IMR-90 (cell line): ENCODE results near the gene TGFBR1. TPM values are rescaled to one million over a fixed set of nuclear protein-coding genes. Genes with fewer than 3 reads are reported as not detected.

Experiments used
- ATAC-seq: fragments of 200-7000 bp; cut with Tn5 transposase; 2 replicates; pipeline ENCODE4 v1.9.1; 2020; ENCODE audit warnings: low read depth, mild to moderate bottlenecking, moderate library complexity
- BruUV-seq: library from RNA; stranded (reverse); fragments of 400-500 nt; replicated peaks from 2 replicates; lab custom pipeline; 2021; lab: Mats Ljungman, UMichigan
- CTCF ChIA-PET: fragments of 300-600 bp; formaldehyde crosslinking; extraction: SDS; loops from one replicate; lab custom pipeline; 2021; ENCODE audit warnings: antibody characterized with exemption; lab: Yijun Ruan, JAX
- POLR2A ChIA-PET: fragments of 300-600 bp; sonication (Branson Sonifier 250); formaldehyde crosslinking; loops from one replicate; lab custom pipeline; 2022; ENCODE audit warnings: antibody characterized with exemption; ENCODE audit not compliant: unreplicated experiment; lab: Charles Lee
- DNase-seq: peaks from one replicate; pipeline ENCODE4 v3.0.0; 2013
- H2AFZ ChIP-seq: replicated peaks from 2 replicates; pipeline ENCODE3; 2013; ENCODE audit warnings: low read length, mild to moderate bottlenecking; ENCODE audit not compliant: poor library complexity
- H2AK5ac ChIP-seq: 2 replicates; pipeline ENCODE4 v1.6.1; 2013; ENCODE audit warnings: low read depth, low read length, inconsistent platforms
- H2AK9ac ChIP-seq: replicated peaks from 2 replicates; pipeline ENCODE3; 2013; ENCODE audit warnings: mild to moderate bottlenecking, low read depth, low read length, moderate library complexity; ENCODE audit not compliant: poor library complexity
- H2BK120ac ChIP-seq: 2 replicates; pipeline ENCODE4 v1.6.1; 2013; ENCODE audit warnings: low read depth, low read length, inconsistent platforms
- H2BK15ac ChIP-seq: 3 replicates; pipeline ENCODE4 v1.6.1; 2013; ENCODE audit warnings: low read depth, low read length, inconsistent platforms
- H2BK20ac ChIP-seq: 2 replicates; pipeline ENCODE4 v1.6.1; 2013; ENCODE audit warnings: low read depth, mild to moderate bottlenecking, inconsistent platforms, low read length, moderate library complexity
- H2BK5ac ChIP-seq: 2 replicates; pipeline ENCODE4 v1.6.1; 2013; ENCODE audit warnings: mild to moderate bottlenecking, low read depth, low read length, inconsistent platforms; ENCODE audit not compliant: poor library complexity, severe bottlenecking
- H3K14ac ChIP-seq: replicated peaks from 2 replicates; pipeline ENCODE4 v1.6.1; 2013; ENCODE audit warnings: low read depth, low read length, inconsistent platforms
- H3K18ac ChIP-seq: 2 replicates; pipeline ENCODE4 v1.6.1; 2013; ENCODE audit warnings: low read depth, low read length, control low read depth
- H3K23ac ChIP-seq: 2 replicates; pipeline ENCODE4 v1.6.1; 2013; ENCODE audit warnings: low read depth, low read length, inconsistent platforms
- H3K27ac ChIP-seq: 2 replicates; pipeline ENCODE4 v1.5.1; 2013; ENCODE audit warnings: mild to moderate bottlenecking, control low read depth, low read length; ENCODE audit not compliant: insufficient read depth
- H3K27me3 ChIP-seq: 2 replicates; pipeline ENCODE4 v1.6.1; 2013; ENCODE audit warnings: low read length; ENCODE audit not compliant: control insufficient read depth, insufficient read depth
- H3K36me3 ChIP-seq: 2 replicates; pipeline ENCODE4 v1.6.1; 2013; ENCODE audit warnings: low read length, mixed read lengths; ENCODE audit not compliant: control insufficient read depth, insufficient read depth
- H3K4ac ChIP-seq: 2 replicates; pipeline ENCODE4 v1.6.1; 2013; ENCODE audit warnings: low read depth, low read length, inconsistent platforms
- H3K4me1 ChIP-seq: 2 replicates; pipeline ENCODE4 v1.6.1; 2013; ENCODE audit warnings: low read length, mixed read lengths; ENCODE audit not compliant: control insufficient read depth, insufficient read depth
- H3K4me2 ChIP-seq: 2 replicates; pipeline ENCODE4 v1.6.1; 2013; ENCODE audit warnings: low read depth, mild to moderate bottlenecking, control low read depth, low read length, moderate library complexity
- H3K4me3 ChIP-seq: 2 replicates; pipeline ENCODE4 v1.5.1; 2013; ENCODE audit warnings: low read depth, mild to moderate bottlenecking, control low read depth, low read length, moderate library complexity; ENCODE audit not compliant: insufficient read depth
- H3K56ac ChIP-seq: 2 replicates; pipeline ENCODE4 v1.6.1; 2013; ENCODE audit warnings: low read length, inconsistent platforms; ENCODE audit not compliant: insufficient read depth; ENCODE audit errors: extremely low read depth
- H3K79me1 ChIP-seq, 2 experiments: 2 replicates each; pipeline ENCODE4 v1.6.1; 2013; ENCODE audit warnings: low read length in 2 of 2, inconsistent platforms in 1 of 2, low read depth in 1 of 2
- H3K9ac ChIP-seq: 2 replicates; pipeline ENCODE4 v1.6.1; 2013; ENCODE audit warnings: low read depth, low read length, control low read depth
- H3K9me1 ChIP-seq: 2 replicates; pipeline ENCODE4 v1.6.1; 2013; ENCODE audit warnings: low read length, inconsistent platforms; ENCODE audit not compliant: insufficient read depth
- H3K9me3 ChIP-seq: 2 replicates; pipeline ENCODE4 v1.6.1; 2013; ENCODE audit warnings: low read length; ENCODE audit not compliant: control insufficient read depth, insufficient read depth
- H4K20me1 ChIP-seq: 2 replicates; pipeline ENCODE4 v1.6.1; 2013; ENCODE audit warnings: low read length, inconsistent platforms; ENCODE audit not compliant: insufficient read depth
- H4K5ac ChIP-seq: 2 replicates; pipeline ENCODE4 v1.6.1; 2013; ENCODE audit warnings: mild to moderate bottlenecking, low read depth, low read length, control low read depth
- H4K8ac ChIP-seq, 2 experiments: 2 replicates each; pipeline ENCODE4 v1.6.1; 2013; ENCODE audit warnings: low read depth in 2 of 2, low read length in 2 of 2, control low read depth in 1 of 2, inconsistent platforms in 1 of 2
- H4K91ac ChIP-seq: 2 replicates; pipeline ENCODE4 v1.6.1; 2013; ENCODE audit warnings: low read depth, low read length, inconsistent platforms; ENCODE audit not compliant: insufficient read depth
- MAZ ChIP-seq: IDR thresholded peaks from 2 replicates; pipeline ENCODE4 v1.6.1; 2012; ENCODE audit warnings: low read depth, mild to moderate bottlenecking, low read length, improper control_type of control experiment, moderate library complexity, borderline replicate concordance
- WGBS, 2 experiments: methylation state at CpG; one replicate each; pipeline versions ENCODE4 v1.1.5 to v1.1.7; 2013; ENCODE audit warnings: missing lambda C conversion rate in 2 of 2; ENCODE audit not compliant: insufficient read length in 1 of 2; ENCODE audit errors: extremely low coverage in 2 of 2; 5-methylcytosine and 5-hydroxymethylcytosine counted together
- dilution Hi-C: fragments of 300-500 bp; cut with HindIII; formaldehyde crosslinking; loops from one replicate; pipeline ENCODE4 v1.14.3; 2018; ENCODE audit warnings: low sequenced_read_pairs; ENCODE audit not compliant: unreplicated experiment
- in situ Hi-C: fragments of 300-500 bp; cut with MboI; formaldehyde crosslinking; loops from 3 replicates; pipeline ENCODE4 v1.14.3; 2019; ENCODE audit warnings: low sequenced_read_pairs, inconsistent platforms, mixed read lengths
- intact Hi-C: fragments of 100-400 bp; cut with micrococcal nuclease; formaldehyde crosslinking; loops from 2 replicates; pipeline ENCODE4 v1.10.0; 2022
- polyA plus RNA-seq, 3 experiments: library from polyadenylated mRNA; depleted of rRNA; stranded (reverse); fragments of >200 nt; gene quantifications; 2 replicates each; pipeline ENCODE4 v1.2.3, GENCODE V29; 2012; ENCODE audit warnings: low replicate concordance in 1 of 3
- total RNA-seq: library from RNA; depleted of rRNA; stranded (reverse); fragments of >200 nt; gene quantifications from 2 replicates; pipeline ENCODE4 v1.2.3, GENCODE V29; 2012
- TF ChIP-seq, protein P1 (sequence below): fragments of 150-350 bp; IDR thresholded peaks from 2 replicates; pipeline ENCODE4 v1.6.1; 2017; ENCODE audit warnings: mild to moderate bottlenecking, antibody characterized with exemption, low read length, low read depth

TGFBR1 gene
- total and polyA plus RNA-seq, 2 of the 4 experiments (the other 2 are of a cell fraction): 15.1 to 75.3 TPM

DNA sequence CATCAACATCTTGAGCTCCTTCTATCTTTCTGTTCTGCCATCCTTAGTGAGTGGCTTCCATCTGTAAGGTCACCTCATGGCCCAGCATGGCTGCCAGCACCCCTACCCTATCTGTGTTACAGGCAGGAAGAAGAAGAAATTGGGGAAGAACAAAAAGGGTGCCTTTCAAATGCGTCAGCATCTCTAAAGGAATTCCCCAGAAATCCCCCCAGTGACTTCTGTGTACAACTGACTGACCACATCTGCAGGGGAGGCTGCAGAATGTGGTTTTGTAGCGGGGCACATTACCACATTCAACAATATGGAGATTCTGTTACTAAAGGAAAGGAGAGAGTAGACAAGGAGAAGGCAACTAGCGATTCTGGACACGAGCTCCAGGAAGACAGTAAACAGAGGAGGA, 76.7 kb downstream of the TGFBR1 start:
- no peak overlapping the region for H3K56ac ChIP-seq
- H3K79me1 ChIP-seq: no peaks in the 10 kb centered on the region
- no peak overlapping the region for H3K4me2 ChIP-seq
- peak overlapping the region in 1 of 2 experiments; percentile 53; a peak in 1 of 4 replicates for H4K8ac ChIP-seq
- no peaks in the 10 kb centered on the region for H3K27me3 ChIP-seq
- no peak overlapping the region for H4K5ac ChIP-seq
- H2BK15ac ChIP-seq: 0 out of 3 replicates have a peak overlapping the region, but pooled peaks have one; percentile 11
- no peak overlapping the region for H2AFZ ChIP-seq
- in situ Hi-C loops: loop anchor here (10.0 to 25.0 kb wide), 4 partner anchors 623 to 1406 kb away; partner anchors contain the start of gene CAVIN4
- H3K4ac ChIP-seq: no peak overlapping the region
- no TSS peak for BruUV-seq
- no peak for TF ChIP-seq MAZ
- TF ChIP-seq, protein P1, sequence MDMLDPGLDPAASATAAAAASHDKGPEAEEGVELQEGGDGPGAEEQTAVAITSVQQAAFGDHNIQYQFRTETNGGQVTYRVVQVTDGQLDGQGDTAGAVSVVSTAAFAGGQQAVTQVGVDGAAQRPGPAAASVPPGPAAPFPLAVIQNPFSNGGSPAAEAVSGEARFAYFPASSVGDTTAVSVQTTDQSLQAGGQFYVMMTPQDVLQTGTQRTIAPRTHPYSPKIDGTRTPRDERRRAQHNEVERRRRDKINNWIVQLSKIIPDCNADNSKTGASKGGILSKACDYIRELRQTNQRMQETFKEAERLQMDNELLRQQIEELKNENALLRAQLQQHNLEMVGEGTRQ: no peak
- H2AK9ac ChIP-seq: no peak overlapping the region
- ChIA-PET CTCF (interaction anchor here (0.6 to 1.2 kb wide), 5 partner anchors 9 to 1409 kb away, joined by 3 to 7 read pairs (median 4); no protein-coding TSS in a partner anchor), POLR2A (interaction anchor here (0.6 kb wide), 1 partner anchor 428 kb away, joined by 5 read pairs; no protein-coding TSS in a partner anchor)
- DNase-seq (peak; percentile 72), ATAC-seq (no peak)
- dilution Hi-C loops: no loop called here
- no peaks in the 10 kb centered on the region for H3K9me3 ChIP-seq
- H3K27ac ChIP-seq: no peak overlapping the region
- H2BK120ac ChIP-seq: no peak overlapping the region
- H2AK5ac ChIP-seq: no peak overlapping the region
- intact Hi-C loops: loop anchor here (5.0 to 10.0 kb wide), 4 partner anchors 83 to 1243 kb away; partner anchors contain the start of gene MSANTD3
- no CpG with 5 or more reads among the region's 4 CpGs for WGBS, 2 experiments
- H4K91ac ChIP-seq: no peak overlapping the region
- no peak overlapping the region for H3K4me3 ChIP-seq
- no peak overlapping the region for H3K9ac ChIP-seq
- H3K14ac ChIP-seq: no peak overlapping the region
- no peak overlapping the region for H2BK5ac ChIP-seq
- H3K18ac ChIP-seq: no peak overlapping the region
- no peak overlapping the region for H2BK20ac ChIP-seq
- peaks cover 8% of the 10 kb centered on the region for H3K4me1 ChIP-seq
- no peaks in the 10 kb centered on the region for H4K20me1 ChIP-seq
- no peaks in the 10 kb centered on the region for H3K36me3 ChIP-seq
- H3K9me1 ChIP-seq: peaks cover 6% of the 10 kb centered on the region; the same call in 1 of the 2 replicates
- H3K23ac ChIP-seq: no peak overlapping the region
